Endothelial cell of umbilical vein (primary cell): ENCODE measurements around the gene SLC41A3. TPM values are rescaled to one million over a fixed set of nuclear protein-coding genes. Genes with fewer than 3 reads are reported as not detected.

ENCODE experiments used
- BruUV-seq: library from RNA; stranded (reverse); fragments of 400-500 nt; replicated peaks from 2 replicates; lab custom pipeline; 2021; lab: Mats Ljungman, UMichigan
- CTCF ChIA-PET: fragments of 300-600, 350-600 bp; sonication (Branson Sonifier 250); formaldehyde crosslinking; loops from one replicate; lab custom pipeline; 2021; ENCODE audit warnings: antibody characterized with exemption, inconsistent platforms; lab: Charles Lee
- POLR2A ChIA-PET: fragments of 300-600, 350-600 bp; sonication (Branson Sonifier 250); formaldehyde crosslinking; loops from one replicate; lab custom pipeline; 2021; ENCODE audit warnings: antibody characterized with exemption, inconsistent platforms; lab: Charles Lee
- DNase-seq: peaks from one replicate; pipeline ENCODE4 v3.0.0-alpha.2; 2011; ENCODE audit warnings: low read depth, low spot score
- FAIRE-seq: peaks from 2 replicates; lab custom pipeline; 2011; peaks lifted over from hg19 to GRCh38; lab: Jason Lieb, UNC
- H2AFZ ChIP-seq: 2 replicates; pipeline ENCODE4 v1.6.0; 2012; ENCODE audit warnings: low read depth, low read length, control low read depth, inconsistent platforms
- H3K27ac ChIP-seq: 2 replicates; pipeline ENCODE4 v1.5.1; 2011; ENCODE audit warnings: low read depth, mild to moderate bottlenecking, control low read depth, low read length, moderate library complexity; ENCODE audit not compliant: insufficient read depth
- H3K27me3 ChIP-seq, 2 experiments: 2 replicates each; pipeline versions ENCODE4 v1.6.0 to v1.6.1; 2011; ENCODE audit warnings: low read length in 2 of 2, mixed read lengths in 1 of 2; ENCODE audit not compliant: control insufficient read depth in 2 of 2, insufficient read depth in 2 of 2
- H3K36me3 ChIP-seq, 2 experiments: 2 replicates in 1 of 2; 3 replicates in 1 of 2; pipeline ENCODE4 v1.5.1; 2011; ENCODE audit warnings: low read length in 2 of 2, mild to moderate bottlenecking in 1 of 2, moderate library complexity in 1 of 2; ENCODE audit not compliant: control insufficient read depth in 2 of 2, insufficient read depth in 2 of 2; ENCODE audit errors: extremely low read depth in 1 of 2
- H3K4me1 ChIP-seq: 3 replicates; pipeline ENCODE4 v1.5.1; 2011; ENCODE audit warnings: mild to moderate bottlenecking, low read length; ENCODE audit not compliant: control insufficient read depth, insufficient read depth; ENCODE audit errors: extremely low read depth
- H3K4me2 ChIP-seq: 2 replicates; pipeline ENCODE4 v1.6.1; 2011; ENCODE audit warnings: low read length, control low read depth, mixed read lengths; ENCODE audit not compliant: insufficient read depth
- H3K4me3 ChIP-seq, 3 experiments: fragments of 200-600 bp in 1 of 3; sonication (generic), shearing (Covaris generic) in 1 of 3; replicated peaks in 1 of 3; 2 replicates each; pipeline ENCODE4 v1.5.1; 2011 to 2016; ENCODE audit warnings: control low read depth in 3 of 3, low read length in 3 of 3, mild to moderate bottlenecking in 2 of 3, inconsistent platforms in 1 of 3, low read depth in 1 of 3, moderate library complexity in 1 of 3; ENCODE audit not compliant: insufficient read depth in 1 of 3
- H3K79me2 ChIP-seq: 2 replicates; pipeline ENCODE4 v1.6.0; 2012; ENCODE audit warnings: low read length, inconsistent platforms; ENCODE audit not compliant: control insufficient read depth, insufficient read depth
- H3K9ac ChIP-seq: replicated peaks from 2 replicates; pipeline ENCODE3; 2011; ENCODE audit warnings: low read length, control low read depth; ENCODE audit not compliant: insufficient read depth; ENCODE audit errors: extremely low read depth
- H3K9me1 ChIP-seq: replicated peaks from 3 replicates; pipeline ENCODE4 v1.6.0; 2011; ENCODE audit warnings: mild to moderate bottlenecking, low read length; ENCODE audit not compliant: control insufficient read depth, insufficient read depth; ENCODE audit errors: extremely low read depth
- H3K9me3 ChIP-seq: replicated peaks from 2 replicates; pipeline ENCODE4 v1.5.1; 2012; ENCODE audit warnings: low read length, inconsistent platforms; ENCODE audit not compliant: control insufficient read depth, insufficient read depth
- H4K20me1 ChIP-seq: replicated peaks from 2 replicates; pipeline ENCODE3; 2011; ENCODE audit warnings: mild to moderate bottlenecking, low read length; ENCODE audit not compliant: control insufficient read depth, insufficient read depth; ENCODE audit errors: extremely low read depth
- CTCF ChIP-seq, 2 donors: IDR thresholded peaks; 1 replicate in 1 of 2; 2 replicates in 1 of 2; pipeline ENCODE4 v1.5.1; 2011; ENCODE audit warnings: low read length in 2 of 2, mild to moderate bottlenecking in 2 of 2, moderate library complexity in 2 of 2, control low read depth in 1 of 2, inconsistent platforms in 1 of 2, low read depth in 1 of 2; ENCODE audit not compliant: insufficient read depth in 1 of 2; ENCODE audit errors: extremely low read depth in 1 of 2
- EZH2 ChIP-seq: IDR thresholded peaks from 2 replicates; pipeline ENCODE4 v1.6.1; 2012; ENCODE audit warnings: borderline replicate concordance, low read depth, mild to moderate bottlenecking, moderate library complexity, low read length, inconsistent platforms; ENCODE audit not compliant: severe bottlenecking
- FOS ChIP-seq: IDR thresholded peaks from 2 replicates; pipeline ENCODE4 v1.6.1; 2011; ENCODE audit warnings: mild to moderate bottlenecking, low read length, moderate library complexity, borderline replicate concordance; ENCODE audit not compliant: insufficient read depth
- GATA2 ChIP-seq: IDR thresholded peaks from 2 replicates; pipeline ENCODE4 v1.7.0; 2011; ENCODE audit warnings: low read depth, mild to moderate bottlenecking, moderate library complexity, mixed read lengths, low read length; ENCODE audit not compliant: insufficient read length, insufficient read depth
- JUN ChIP-seq: IDR thresholded peaks from 2 replicates; pipeline ENCODE4 v1.6.1; 2011; ENCODE audit warnings: borderline replicate concordance, low read depth; ENCODE audit not compliant: insufficient read length, insufficient read depth
- MYC ChIP-seq: IDR thresholded peaks from one replicate; pipeline ENCODE4 v1.6.1; 2011; ENCODE audit warnings: mild to moderate bottlenecking, low read depth, low read length
- POLR2A ChIP-seq: IDR thresholded peaks from 2 replicates; pipeline ENCODE4 v1.6.1; 2012; ENCODE audit warnings: low read depth, mild to moderate bottlenecking, control low read depth, low read length
- POLR2AphosphoS5 ChIP-seq: IDR thresholded peaks from 2 replicates; pipeline ENCODE4 v1.6.1; 2012; ENCODE audit warnings: low read depth, mild to moderate bottlenecking, control low read depth, low read length, moderate library complexity; ENCODE audit not compliant: insufficient read depth
- dilution Hi-C: fragments of 300-500 bp; cut with MboI; formaldehyde crosslinking; loops from one replicate; pipeline ENCODE4 v1.15.0; 2019; ENCODE audit warnings: low sequenced_read_pairs; ENCODE audit not compliant: extremely low pct_ligation_motif_present
- intact Hi-C: fragments of 100-400 bp; cut with micrococcal nuclease; formaldehyde crosslinking; loops from one replicate; pipeline ENCODE4 v1.10.0; 2022
- polyA plus RNA-seq, 4 experiments: library from polyadenylated mRNA; depleted of rRNA in 3 of 4; stranded (reverse) in 3 of 4; unstranded in 1 of 4; fragments of >200 nt; gene quantifications; 2 replicates each; pipeline versions ENCODE4 v1.2.1 to v1.2.3, GENCODE V29; 2011 to 2012; ENCODE audit warnings: missing spikeins in 1 of 4
- total RNA-seq: library from RNA; stranded (reverse); gene quantifications from 2 replicates; pipeline ENCODE4 v1.2.3, GENCODE V29; 2021
- TF ChIP-seq, protein P1 (sequence below): IDR thresholded peaks from 2 replicates; pipeline ENCODE4 v1.6.1; 2011; ENCODE audit not compliant: insufficient read depth, insufficient read length

Gene SLC41A3
- total and polyA plus RNA-seq, 2 donors (not counting 3 experiments of a cell fraction or from before 2014, with no cell fraction given): 52.5 to 118 TPM

DNA sequence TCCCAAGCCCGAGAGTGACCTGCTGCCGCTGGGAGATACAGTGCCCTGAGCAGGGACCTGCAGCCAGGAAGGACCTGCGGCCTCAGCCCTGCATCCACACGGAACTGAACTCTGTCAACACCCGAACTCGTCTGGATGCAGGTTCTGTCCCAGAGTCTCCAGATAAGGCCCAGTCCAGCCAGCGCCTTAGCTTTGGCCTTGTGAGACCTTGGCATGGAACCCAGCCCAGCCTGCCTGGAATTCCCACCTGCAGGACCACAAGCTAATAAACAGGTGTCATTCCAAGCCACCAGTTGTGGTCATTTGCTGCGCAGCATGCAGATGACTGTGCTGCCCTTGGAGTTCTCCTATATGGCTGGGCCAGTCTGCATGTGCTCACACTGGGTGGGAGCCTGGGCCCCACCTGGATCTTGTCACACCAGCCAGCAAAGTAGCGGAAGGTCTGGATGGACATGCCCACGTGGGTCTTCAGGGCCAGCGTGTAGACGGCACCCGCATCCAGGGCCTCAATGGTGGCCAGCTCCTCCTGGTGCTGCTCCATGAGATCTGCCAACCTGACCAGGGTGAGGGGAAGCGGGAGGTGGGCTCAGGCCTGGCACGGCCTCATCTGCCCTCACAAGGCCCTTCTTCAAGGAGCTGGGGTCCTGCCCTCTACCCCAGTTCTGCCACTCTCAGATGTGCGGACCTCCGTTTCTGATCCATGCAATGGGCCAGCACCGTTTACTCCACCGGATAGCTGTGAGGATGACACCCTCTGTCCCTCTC lies 47.2 kb upstream of the SLC41A3 start:
- CTCF ChIA-PET: interaction anchor here (1.2 to 2.5 kb wide), 2 partner anchors 67 to 202 kb away, joined by 7 to 9 read pairs; no protein-coding TSS in a partner anchor

More for the DNA sequence above, 47.2 kb upstream of the SLC41A3 start:
- POLR2A ChIA-PET: no interaction called here
- intact Hi-C loops: loop anchor here (5.0 kb wide), 2 partner anchors 81 to 159 kb away; no protein-coding TSS in a partner anchor
- Histone ChIP-seq H2AFZ (no peak overlapping the region), H3K4me3 (no peak overlapping the region), H3K27me3 (no peaks in the 10 kb centered on the region), H3K36me3 (no peaks in the 10 kb centered on the region), H3K9me1 (no peaks in the 10 kb centered on the region), H3K27ac (no peak overlapping the region), H3K4me2 (no peak overlapping the region), H3K9ac (no peak overlapping the region), H3K4me1 (peaks cover 11% of the 10 kb centered on the region), H3K79me2 (no peaks in the 10 kb centered on the region), H3K9me3 (no peaks in the 10 kb centered on the region), H4K20me1 (no peaks in the 10 kb centered on the region)
- DNase-seq (no peak), FAIRE-seq (no peak)
- BruUV-seq: no TSS peak
- no peak for TF ChIP-seq POLR2A
- TF ChIP-seq EZH2: no peak
- TF ChIP-seq GATA2: no peak
- TF ChIP-seq CTCF (IDR thresholded peaks at IDR 0.05; ENCODE audit: extremely low read depth in 1 of 2, insufficient read depth in 1 of 2, low read depth in 1 of 2, low read length in 2 of 2): no peak
- no peak for TF ChIP-seq FOS
- no peak for TF ChIP-seq JUN
- TF ChIP-seq, protein P1, sequence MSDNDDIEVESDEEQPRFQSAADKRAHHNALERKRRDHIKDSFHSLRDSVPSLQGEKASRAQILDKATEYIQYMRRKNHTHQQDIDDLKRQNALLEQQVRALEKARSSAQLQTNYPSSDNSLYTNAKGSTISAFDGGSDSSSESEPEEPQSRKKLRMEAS: no peak
- no peak for TF ChIP-seq MYC
- TF ChIP-seq POLR2AphosphoS5: no peak
- dilution Hi-C loops: no loop called here
